DMS 273 (cell line): Measurements from ENCODE around the gene SNAP29.
"Not testable (repeated sequence)": the region's sequence is repeated elsewhere in the genome, so short reads cannot be mapped to it uniquely, and the experiment has no call there.

ENCODE experiments used
- DNase-seq: peaks from one replicate; lab custom pipeline; 2025; ENCODE audit not compliant: unreplicated experiment; lab: John Stamatoyannopoulos, UW

Gene SNAP29

DNA sequence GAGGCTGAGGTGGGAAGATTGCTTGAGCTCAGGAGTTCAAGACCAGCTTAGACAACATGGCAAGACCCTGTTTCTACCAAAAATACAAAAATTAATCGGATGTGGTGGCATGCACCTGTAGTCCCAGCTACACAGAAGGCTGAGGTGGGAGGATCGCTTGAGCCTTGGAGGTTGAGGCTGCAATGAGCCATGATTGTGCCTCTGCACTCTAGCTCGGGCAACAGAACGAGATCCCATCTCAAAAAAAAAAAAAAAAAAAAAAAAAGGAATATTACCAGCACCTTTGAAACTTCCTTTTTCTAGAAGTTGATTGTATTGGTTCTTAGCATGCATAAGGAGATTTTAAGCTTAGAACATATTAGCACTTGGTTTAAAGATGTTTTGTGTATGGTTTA lies 69.8 kb downstream of the SNAP29 start:
- no peak for DNase-seq

DNA sequence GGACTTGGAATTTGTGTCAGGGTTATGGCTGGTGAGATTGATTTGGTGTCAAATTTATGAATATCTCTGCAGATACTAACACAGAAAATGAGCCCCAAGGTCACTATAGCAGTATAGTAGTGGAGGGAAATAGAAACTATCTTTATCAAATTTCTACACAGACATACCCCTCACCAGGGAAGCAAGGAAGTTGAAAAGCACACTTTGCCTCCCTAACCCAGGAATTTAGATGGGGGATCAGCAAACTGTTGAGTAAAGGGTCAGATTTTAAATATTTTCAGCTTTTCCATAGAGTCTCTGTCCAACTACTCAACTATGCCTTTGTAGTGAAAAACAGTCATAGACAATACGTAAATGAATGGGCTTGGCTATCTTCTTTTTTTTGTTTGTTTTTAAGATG lies 71.2 kb downstream of the SNAP29 start:
- DNase-seq: no peak

DNA sequence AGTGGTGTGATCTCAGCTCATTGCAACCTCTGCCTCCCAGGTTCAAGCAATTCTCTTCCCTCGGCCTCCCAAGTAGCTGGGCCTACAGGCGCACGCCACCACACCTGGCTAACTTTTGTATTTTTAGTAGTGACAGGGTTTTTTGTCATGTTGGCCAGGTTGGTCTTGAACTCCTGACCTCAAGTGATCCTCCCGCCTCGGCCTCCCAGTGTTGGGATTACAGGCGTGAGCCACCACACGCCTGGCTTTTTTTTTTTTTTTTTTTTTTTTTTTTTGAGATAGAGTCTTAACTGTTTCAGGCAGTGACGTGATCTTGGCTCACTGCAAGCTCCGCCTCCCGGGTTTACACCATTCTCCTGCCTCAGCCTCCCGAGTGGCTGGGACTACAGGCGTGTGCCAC lies 71.6 kb downstream of the SNAP29 start:
- not testable (repeated sequence) for DNase-seq

DNA sequence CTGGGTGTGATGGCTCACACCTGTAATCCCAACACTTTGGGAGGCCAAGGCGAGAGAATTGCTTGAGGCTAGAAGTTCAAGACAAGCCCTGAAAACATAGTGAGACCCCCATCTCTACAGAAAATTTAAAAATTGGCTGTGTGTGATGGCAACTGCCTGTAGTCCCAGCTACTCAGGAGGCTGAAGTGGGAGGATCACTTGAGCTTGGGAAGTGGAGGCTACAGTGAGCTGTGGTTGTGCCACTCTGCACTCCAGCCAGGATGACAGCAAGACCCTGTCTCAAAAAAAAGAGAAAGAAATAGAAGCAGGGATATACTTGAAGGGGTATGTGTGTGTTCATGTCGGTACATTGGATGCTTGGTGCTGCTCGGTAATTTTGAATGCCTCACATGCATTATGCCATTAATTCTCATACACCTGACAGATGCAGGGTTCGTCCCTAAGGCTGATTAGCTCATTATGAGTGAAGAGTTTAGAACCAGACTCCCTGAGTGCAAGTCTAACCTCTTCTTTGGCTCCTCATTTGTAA lies 72.4 kb downstream of the SNAP29 start:
- no peak for DNase-seq

DNA sequence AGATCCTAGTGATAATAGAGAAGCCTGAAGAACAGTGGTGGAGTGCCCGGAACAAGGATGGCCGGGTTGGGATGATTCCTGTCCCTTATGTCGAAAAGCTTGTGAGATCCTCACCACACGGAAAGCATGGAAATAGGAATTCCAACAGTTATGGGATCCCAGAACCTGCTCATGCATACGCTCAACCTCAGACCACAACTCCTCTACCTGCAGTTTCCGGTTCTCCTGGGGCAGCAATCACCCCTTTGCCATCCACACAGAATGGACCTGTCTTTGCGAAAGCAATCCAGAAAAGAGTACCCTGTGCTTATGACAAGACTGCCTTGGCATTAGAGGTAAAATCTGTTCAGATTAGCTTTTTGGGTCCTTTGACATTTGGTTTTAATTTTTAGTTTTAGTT lies 75.1 kb downstream of the SNAP29 start:
- no peak for DNase-seq

DNA sequence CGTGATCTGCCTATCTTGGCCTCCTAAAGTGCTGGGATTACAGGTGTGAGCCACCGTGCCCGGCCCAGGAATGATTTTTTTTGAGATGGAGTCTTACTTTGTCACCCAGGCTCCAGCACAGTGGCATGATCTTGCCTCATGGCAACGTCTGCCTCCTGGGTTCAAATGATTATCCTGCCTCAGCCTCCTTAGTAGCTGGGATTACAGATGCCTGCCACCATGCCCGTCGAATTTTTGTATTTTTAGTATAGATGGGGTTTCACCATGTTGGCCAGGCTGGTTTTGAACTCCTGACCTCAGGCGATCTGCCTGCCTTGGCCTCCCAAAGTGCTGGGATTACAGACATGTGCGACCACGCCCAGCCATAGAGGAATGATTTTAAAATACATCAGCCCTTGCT lies 76.2 kb downstream of the SNAP29 start:
- not testable (repeated sequence) for DNase-seq

DNA sequence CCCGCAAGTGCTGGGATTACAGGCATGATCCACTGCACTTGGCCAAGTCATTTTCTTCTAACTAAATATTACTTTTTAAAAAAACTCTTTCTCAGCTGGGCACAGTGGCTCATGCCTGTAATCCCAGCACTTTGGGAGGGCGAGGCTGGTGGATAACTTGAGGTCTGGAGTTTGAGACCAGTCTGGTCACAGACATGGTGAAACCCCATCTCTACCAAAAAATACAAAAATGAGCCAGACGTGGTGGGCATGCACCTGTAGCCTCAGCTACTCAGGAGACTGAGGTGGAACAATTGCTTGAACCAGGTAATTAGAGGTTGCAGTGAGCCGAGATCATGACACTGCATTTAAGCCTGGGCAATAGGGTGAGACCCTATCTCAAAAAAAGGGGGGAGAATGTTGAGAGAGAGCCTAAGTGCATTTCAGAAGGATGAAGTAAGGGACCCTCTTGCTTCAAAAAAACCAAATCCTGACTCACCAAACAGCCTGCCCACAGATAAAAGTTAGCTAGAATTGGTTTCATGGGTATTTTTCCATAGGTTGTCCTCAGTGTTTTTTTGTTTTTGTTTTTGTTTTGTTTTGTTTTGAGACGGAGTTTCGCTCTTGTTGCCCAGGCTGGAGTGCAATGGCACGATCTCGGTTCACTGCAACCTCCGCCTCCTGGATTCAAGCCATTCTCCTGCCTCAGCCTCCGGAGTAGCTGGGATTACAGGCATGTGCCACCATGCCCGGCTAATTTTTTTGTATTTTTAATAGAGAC lies 77.2 kb downstream of the SNAP29 start:
- DNase-seq: not testable (repeated sequence)

DNA sequence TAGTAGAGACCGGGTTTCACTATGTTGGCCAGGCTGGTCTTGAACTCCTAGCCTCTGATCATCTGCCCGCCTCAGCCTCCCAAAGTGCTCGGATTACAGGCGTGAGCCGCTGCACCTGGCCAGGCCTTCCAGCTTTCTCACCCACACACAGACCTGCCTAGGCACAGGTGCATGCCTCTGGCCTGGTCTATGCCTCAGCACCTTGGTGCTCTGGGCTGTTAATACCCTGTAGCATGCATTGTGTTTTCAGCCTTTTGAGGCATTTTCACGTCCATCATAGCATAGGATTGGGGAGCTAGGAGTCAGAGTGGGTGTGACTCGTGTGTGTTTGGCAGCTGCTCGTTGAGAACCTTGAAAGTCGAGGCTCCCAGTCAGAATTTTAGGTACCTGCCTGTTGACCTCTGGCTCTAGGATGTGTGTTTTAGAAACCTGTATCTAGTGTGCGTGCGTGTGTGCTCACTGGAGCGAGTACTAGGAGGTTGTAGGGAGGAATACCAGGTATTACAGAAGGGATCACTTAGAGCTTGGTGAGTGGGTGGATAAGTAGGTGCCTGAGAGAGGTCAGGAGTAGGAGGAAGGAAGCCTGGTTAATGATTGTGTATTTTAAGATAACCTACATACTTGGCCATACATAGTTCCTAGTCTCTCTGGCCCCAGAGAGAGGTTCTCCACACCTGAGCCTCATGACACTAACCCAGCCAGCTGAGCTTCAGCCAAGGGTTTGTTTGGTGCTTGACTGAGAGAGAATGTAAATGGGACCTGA lies 78.4 kb downstream of the SNAP29 start:
- DNase-seq: no peak

DNA sequence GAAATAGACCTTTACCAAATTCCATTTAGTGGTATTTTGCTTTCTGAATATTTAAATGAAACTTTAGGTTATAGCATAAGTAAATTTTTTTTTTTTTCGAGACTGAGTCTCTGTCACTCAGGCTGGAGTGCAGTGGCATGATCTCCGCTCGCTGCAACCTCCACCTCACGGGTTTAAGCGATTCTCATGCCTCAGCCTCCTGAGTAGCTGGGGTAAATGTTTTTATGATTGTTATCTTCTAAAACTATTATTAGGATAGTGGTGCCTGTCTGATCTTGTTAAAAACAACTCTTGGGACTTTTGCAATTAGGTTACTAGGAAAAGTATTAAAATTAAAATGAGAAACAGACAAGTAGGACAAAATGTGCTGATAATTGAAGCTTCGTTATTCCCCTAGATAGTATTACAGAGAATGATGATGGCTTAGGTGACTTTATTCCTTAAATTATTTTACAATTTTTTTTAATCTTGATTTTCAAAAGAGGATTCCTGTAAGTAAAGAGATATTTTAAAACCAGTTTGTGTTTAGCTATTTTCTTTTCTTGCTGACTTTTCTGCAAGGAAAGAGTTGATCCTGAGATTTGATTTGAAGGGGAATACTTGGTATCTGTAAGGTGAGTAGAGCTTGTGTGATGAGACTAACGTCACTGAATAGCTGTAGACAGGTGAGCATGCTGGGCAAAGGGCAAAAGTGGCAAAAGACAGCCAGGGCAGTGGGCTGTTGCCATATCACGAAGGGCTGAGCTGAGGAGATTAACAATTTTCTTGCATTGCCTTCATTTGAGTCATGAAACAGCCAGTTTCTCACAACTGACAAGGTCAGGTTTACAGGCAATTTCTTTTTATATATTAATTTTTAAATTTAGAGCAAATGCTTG lies 79.2 kb downstream of the SNAP29 start:
- DNase-seq: no peak

DNA sequence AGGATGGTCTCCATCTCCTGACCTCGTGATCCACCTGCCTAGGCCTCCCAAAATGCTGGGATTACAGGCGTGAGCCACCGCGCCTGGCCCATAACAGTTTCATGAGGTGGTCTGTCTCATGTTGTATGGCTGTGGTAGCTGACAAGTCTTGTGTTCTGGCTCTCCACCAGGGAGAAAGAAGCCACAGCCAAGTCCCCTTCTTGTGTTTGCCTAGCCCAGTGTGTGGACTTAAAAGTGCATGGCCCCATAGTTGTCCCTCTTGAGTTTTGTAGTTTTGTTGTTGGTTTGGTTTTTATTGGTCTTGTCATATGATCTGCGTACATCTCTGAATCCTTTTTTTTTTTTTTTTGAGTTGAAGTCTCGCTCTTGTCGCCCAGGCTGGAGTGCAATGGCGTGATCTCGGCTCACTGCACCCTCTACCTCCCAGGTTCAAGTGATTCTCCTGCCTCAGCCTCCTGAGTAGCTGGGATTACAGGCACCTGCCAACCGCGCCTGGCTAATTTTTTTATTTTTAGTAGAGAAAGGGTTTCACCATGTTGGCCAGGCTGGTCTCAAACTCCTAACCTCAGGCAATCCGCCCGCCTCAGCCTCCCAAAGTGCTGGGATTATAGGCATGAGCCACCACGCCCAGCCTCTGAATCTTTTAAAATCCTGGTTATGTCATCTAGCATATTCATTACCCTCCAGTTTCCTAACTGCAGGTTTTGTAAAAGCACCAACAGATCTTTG lies 80.8 kb downstream of the SNAP29 start:
- not testable (repeated sequence) for DNase-seq

DNA sequence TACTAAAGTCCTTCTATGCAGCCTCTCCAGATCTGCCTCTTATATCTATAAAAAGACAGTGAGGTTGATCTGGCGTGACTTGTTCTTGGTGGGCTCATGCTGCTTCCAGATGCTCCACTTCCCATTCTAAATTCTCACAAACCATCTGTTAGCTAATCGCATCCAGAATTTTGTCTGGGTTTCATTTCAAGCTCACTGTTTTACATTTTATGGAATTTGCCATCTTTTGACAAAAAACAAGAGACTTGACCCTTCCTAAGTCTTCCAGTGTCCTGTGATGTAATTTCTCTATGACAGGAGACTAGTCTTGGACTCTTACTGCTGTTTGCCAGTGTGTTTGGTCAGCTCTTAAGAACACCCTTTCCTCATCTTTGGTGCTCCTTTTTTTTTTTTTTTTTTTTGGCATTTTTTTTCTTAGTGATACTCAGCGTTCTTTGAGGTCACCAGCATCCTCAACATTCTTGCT lies 81.4 kb downstream of the SNAP29 start:
- DNase-seq: peak; percentile 78
